ENCODE results near the gene PATL1.

PATL1 gene

GRCh38 chr11:59601788-59602187 lies 67.0 kb downstream of the PATL1 start:
- POLR2A ChIA-PET: no interaction called here
- DNase-seq (ENCODE audit: low read depth, low spot score): no peak
- H3K4me3 ChIP-seq (ENCODE audit: low read depth, low read length): no peak overlapping the region
- CTCF ChIA-PET: no interaction called here
- no peak for TF ChIP-seq CTCF (IDR thresholded peaks at IDR 0.05; ENCODE audit: insufficient read depth, low read length, missing control alignments)

GRCh38 chr11:59600636-59601035 lies 68.2 kb downstream of the PATL1 start:
- DNase-seq (ENCODE audit: low read depth, low spot score): no peak
- no peak for TF ChIP-seq CTCF (IDR thresholded peaks at IDR 0.05; ENCODE audit: insufficient read depth, low read length, missing control alignments)
- POLR2A ChIA-PET: no interaction called here
- CTCF ChIA-PET: no interaction called here
- H3K4me3 ChIP-seq (ENCODE audit: low read depth, low read length): no peak overlapping the region

GRCh38 chr11:59600234-59600633 lies 68.6 kb downstream of the PATL1 start:
- TF ChIP-seq CTCF (IDR thresholded peaks at IDR 0.05; ENCODE audit: insufficient read depth, low read length, missing control alignments): no peak
- H3K4me3 ChIP-seq (ENCODE audit: low read depth, low read length): no peak overlapping the region
- ChIA-PET CTCF (no interaction called here), POLR2A (no interaction called here)
- no peak for DNase-seq (ENCODE audit: low read depth, low spot score)

- DNase-seq (ENCODE audit: low read depth, low spot score): no peak
- TF ChIP-seq CTCF (IDR thresholded peaks at IDR 0.05; ENCODE audit: insufficient read depth, low read length, missing control alignments): no peak
- POLR2A ChIA-PET: no interaction called here
- H3K4me3 ChIP-seq (ENCODE audit: low read depth, low read length): no peak overlapping the region
- CTCF ChIA-PET: no interaction called here
Measured at GRCh38 chr11:59598961-59599360, 69.9 kb downstream of the PATL1 start.
